HCT116 (cell line): ENCODE data around the gene NEK6. TPM values are rescaled to one million over a fixed set of nuclear protein-coding genes. Genes with fewer than 3 reads are reported as not detected.

Experiments
- ATAC-seq: fragments of 200-7000 bp; cut with Tn5 transposase; 2 replicates; pipeline ENCODE4 v1.9.1; 2020; ENCODE audit warnings: mild to moderate bottlenecking, moderate library complexity
- BruUV-seq: library from RNA; stranded (reverse); fragments of 400-500 nt; replicated peaks from 2 replicates; lab custom pipeline; 2021; lab: Mats Ljungman, UMichigan
- CTCF ChIA-PET: fragments of 300-600 bp; sonication (Branson Sonifier 250); formaldehyde crosslinking; loops from one replicate; lab custom pipeline; 2021; ENCODE audit warnings: antibody characterized with exemption; lab: Charles Lee
- POLR2A ChIA-PET: fragments of 300-600, 350-600 bp; sonication (Branson Sonifier 250); formaldehyde crosslinking; loops from one replicate; lab custom pipeline; 2021; ENCODE audit warnings: antibody characterized with exemption; lab: Charles Lee
- RAD21 ChIA-PET, 2 experiments: fragments of 300-600 bp; sonication (Branson Sonifier 250); formaldehyde crosslinking; loops; one replicate each; lab custom pipeline; 2023; ENCODE audit warnings: low total read pairs in 2 of 2; ENCODE audit not compliant: uncharacterized antibody in 2 of 2, unreplicated experiment in 2 of 2, low non-redundant PET in 1 of 2; lab: Charles Lee
- DNase-seq: peaks from one replicate; pipeline ENCODE4 v3.0.0-alpha.2; 2010; ENCODE audit warnings: low read depth, low spot score
- H2AFZ ChIP-seq: fragments of 200-600 bp; shearing (Covaris generic), sonication (generic); 2 replicates; pipeline ENCODE4 v1.6.1; 2017; ENCODE audit warnings: low read depth, mixed run types, mixed read lengths, antibody characterized with exemption, low read length; ENCODE audit not compliant: poor library complexity, severe bottlenecking
- H3K27ac ChIP-seq: 2 replicates; pipeline ENCODE4 v1.5.1; 2012; ENCODE audit warnings: low read depth, low read length
- H3K27me3 ChIP-seq: fragments of 200-600 bp; sonication (generic); 2 replicates; pipeline ENCODE4 v1.6.1; 2016; ENCODE audit warnings: mixed run types, low read length, mixed read lengths; ENCODE audit not compliant: insufficient read depth
- H3K36me3 ChIP-seq, 2 experiments: fragments of 200-500 bp in 1 of 2; fragments of 200-600 bp in 1 of 2; sonication (Bioruptor generic) in 1 of 2; sonication (generic) in 1 of 2; 2 replicates each; pipeline versions ENCODE4 v1.5.1 to v1.6.1; 2014 to 2016; ENCODE audit warnings: low read length in 2 of 2, inconsistent platforms in 1 of 2, mixed read lengths in 1 of 2, mixed run types in 1 of 2; ENCODE audit not compliant: insufficient read depth in 2 of 2, control insufficient read depth in 1 of 2
- H3K4me1 ChIP-seq, 2 experiments: fragments of 200-600 bp in 1 of 2; sonication (generic) in 1 of 2; 2 replicates each; pipeline versions ENCODE4 v1.5.1 to v1.6.1; 2012 to 2017; ENCODE audit warnings: low read length in 2 of 2, inconsistent platforms in 1 of 2, mild to moderate bottlenecking in 1 of 2, mixed read lengths in 1 of 2, mixed run types in 1 of 2, moderate library complexity in 1 of 2; ENCODE audit not compliant: insufficient read depth in 2 of 2, control insufficient read depth in 1 of 2
- H3K4me2 ChIP-seq: fragments of 200-600 bp; sonication (generic); 2 replicates; pipeline ENCODE4 v1.6.1; 2017; ENCODE audit warnings: mixed run types, low read length, mixed read lengths
- H3K4me3 ChIP-seq, 2 experiments: fragments of 200-600 bp in 1 of 2; sonication (generic) in 1 of 2; replicated peaks in 1 of 2; 2 replicates each; pipeline ENCODE4 v1.5.1; 2011 to 2016; ENCODE audit warnings: low read length in 2 of 2, control low read depth in 1 of 2, low read depth in 1 of 2, mild to moderate bottlenecking in 1 of 2, mixed read lengths in 1 of 2, mixed run types in 1 of 2
- H3K79me2 ChIP-seq: fragments of 200-600 bp; sonication (generic); 2 replicates; pipeline ENCODE4 v1.6.1; 2017; ENCODE audit warnings: mild to moderate bottlenecking, mixed run types, low read length, moderate library complexity, mixed read lengths; ENCODE audit not compliant: insufficient read depth
- H3K9ac ChIP-seq: fragments of 200-600 bp; sonication (generic); 2 replicates; pipeline ENCODE4 v1.6.1; 2016; ENCODE audit warnings: low read length, mixed read lengths
- H3K9me2 ChIP-seq: fragments of 200-600 bp; sonication (generic), shearing (Covaris generic); 2 replicates; pipeline ENCODE4 v1.6.1; 2017; ENCODE audit warnings: mixed run types, mild to moderate bottlenecking, moderate library complexity; ENCODE audit not compliant: insufficient read depth
- H3K9me3 ChIP-seq, 2 experiments: fragments of 200-500 bp in 1 of 2; fragments of 200-600 bp in 1 of 2; sonication (Bioruptor generic) in 1 of 2; sonication (generic) in 1 of 2; 2 replicates each; pipeline ENCODE4 v1.6.1; 2014 to 2017; ENCODE audit warnings: low read length in 2 of 2, mixed read lengths in 2 of 2, inconsistent platforms in 1 of 2, low read depth in 1 of 2, mild to moderate bottlenecking in 1 of 2, mixed run types in 1 of 2, moderate library complexity in 1 of 2; ENCODE audit not compliant: control insufficient read depth in 1 of 2, insufficient read depth in 1 of 2
- H4K20me1 ChIP-seq: fragments of 200-600 bp; sonication (generic), shearing (Covaris generic); 2 replicates; pipeline ENCODE4 v1.6.1; 2017; ENCODE audit warnings: mixed run types, mild to moderate bottlenecking, moderate library complexity; ENCODE audit not compliant: insufficient read depth
- ATF3 ChIP-seq: IDR thresholded peaks from 2 replicates; pipeline ENCODE4 v1.6.1; 2012
- EGR1 ChIP-seq: IDR thresholded peaks from 2 replicates; pipeline ENCODE4 v1.6.1; 2012; ENCODE audit warnings: low read depth
- JUND ChIP-seq: IDR thresholded peaks from 2 replicates; pipeline ENCODE4 v1.6.1; 2012
- SIN3A ChIP-seq: IDR thresholded peaks from 2 replicates; pipeline ENCODE4 v1.6.1; 2012; ENCODE audit warnings: low read depth
- SRF ChIP-seq: IDR thresholded peaks from 2 replicates; pipeline ENCODE4 v1.6.1; 2012; ENCODE audit warnings: low read depth
- YY1 ChIP-seq: IDR thresholded peaks from 2 replicates; pipeline ENCODE4 v1.6.1; 2011; ENCODE audit warnings: low read length, low read depth, moderate library complexity, mild to moderate bottlenecking; ENCODE audit not compliant: insufficient replicate concordance; ENCODE audit errors: extremely low read depth
- intact Hi-C: fragments of 100-400 bp; cut with micrococcal nuclease; formaldehyde crosslinking; loops from 2 replicates; pipeline ENCODE4 v1.10.0; 2022
- total RNA-seq: library from RNA; stranded (reverse); gene quantifications from one replicate; pipeline ENCODE4 v1.2.1, GENCODE V29; 2021; ENCODE audit not compliant: unreplicated experiment

NEK6 gene
- total RNA-seq, 1 experiment from 2014 or later: 40.8 TPM

DNA sequence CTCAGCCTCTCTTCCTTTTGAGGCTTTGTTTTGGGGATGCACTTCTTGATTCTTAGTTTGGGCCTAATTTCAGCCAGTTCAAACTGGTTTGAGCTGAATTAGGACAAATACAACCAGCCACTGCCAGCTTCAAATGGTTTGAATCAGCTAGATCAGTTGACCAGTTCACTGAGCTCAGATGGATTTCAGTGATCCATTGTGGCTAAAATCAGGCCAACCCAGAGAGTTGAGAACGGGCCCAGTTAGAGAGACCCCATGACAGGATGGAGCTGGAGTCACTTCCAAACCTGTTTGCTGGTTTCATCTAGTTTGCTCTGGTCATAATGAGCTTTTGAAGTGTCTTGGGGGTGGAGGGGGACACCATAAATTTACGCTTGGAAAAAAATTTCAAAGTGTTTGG, 48.0 kb upstream of the NEK6 start:
- no peaks in the 10 kb centered on the region for H3K36me3 ChIP-seq
- ChIA-PET POLR2A (no interaction called here), CTCF (no interaction called here), RAD21 (no interaction called here)
- no peaks in the 10 kb centered on the region for H3K79me2 ChIP-seq
- H3K4me1 ChIP-seq: no peaks in the 10 kb centered on the region
- no peaks in the 10 kb centered on the region for H3K9me3 ChIP-seq
- H3K9ac ChIP-seq: no peak overlapping the region
- no peak overlapping the region for H2AFZ ChIP-seq
- H4K20me1 ChIP-seq: no peaks in the 10 kb centered on the region
- H3K27ac ChIP-seq: no peak overlapping the region
- H3K27me3 ChIP-seq: no peaks in the 10 kb centered on the region
- TF ChIP-seq EGR1: no peak
- no TSS peak for BruUV-seq
- DNase-seq (no peak), ATAC-seq (no peak)
- H3K4me3 ChIP-seq: no peak overlapping the region
- intact Hi-C loops: no loop called here
- H3K4me2 ChIP-seq: no peak overlapping the region
- H3K9me2 ChIP-seq: no peaks in the 10 kb centered on the region

DNA sequence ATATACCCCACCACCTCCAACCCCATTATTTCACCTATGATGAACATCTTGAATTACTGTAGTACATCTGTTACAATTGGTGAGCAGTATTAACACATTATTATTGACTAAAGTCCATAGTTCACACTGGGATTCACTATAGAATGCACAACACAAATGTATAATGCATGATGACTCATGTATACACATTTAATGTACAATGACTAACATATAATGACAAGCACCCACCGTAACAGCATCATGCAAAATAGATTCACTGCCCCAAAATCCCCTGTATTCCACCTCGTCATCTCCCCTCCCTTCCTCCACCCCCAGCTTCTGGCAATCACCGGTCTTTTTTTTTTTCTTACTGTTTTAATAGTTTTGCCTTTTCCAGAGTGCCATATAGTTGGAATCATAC, 47.1 kb upstream of the NEK6 start:
- no TSS peak for BruUV-seq
- Histone ChIP-seq H3K27me3 (no peaks in the 10 kb centered on the region), H3K9me2 (no peaks in the 10 kb centered on the region), H3K9me3 (no peaks in the 10 kb centered on the region), H3K79me2 (no peaks in the 10 kb centered on the region), H3K9ac (no peak overlapping the region), H3K4me3 (no peak overlapping the region), H3K4me2 (no peak overlapping the region), H2AFZ (no peak overlapping the region), H4K20me1 (no peaks in the 10 kb centered on the region), H3K4me1 (no peaks in the 10 kb centered on the region), H3K27ac (no peak overlapping the region), H3K36me3 (no peaks in the 10 kb centered on the region)
- no peak for TF ChIP-seq ATF3
- no peak for TF ChIP-seq SRF
- no peak for TF ChIP-seq YY1
- TF ChIP-seq SIN3A: no peak
- no peak for TF ChIP-seq JUND
- ATAC-seq (no peak), DNase-seq (no peak)
- RAD21 ChIA-PET: no interaction called here
- CTCF ChIA-PET: no interaction called here
- POLR2A ChIA-PET: no interaction called here
- intact Hi-C loops: no loop called here
